ENCODE results near the gene SC5D. TPM values are rescaled to one million over a fixed set of nuclear protein-coding genes. Genes with fewer than 3 reads are reported as not detected.

Gene SC5D
- polyA plus RNA-seq (2011; rRNA removed) (59.2 and 62.7 TPM in 2 replicates), polyA minus RNA-seq (2011; rRNA and poly(A)+ RNA removed) (41.1 and 45.3 TPM in 2 replicates)

GRCh38 chr11:121292495-121293287 is at the start of gene SC5D:
TSS of gene SC5D (plus strand) at chr11:121292771. CDS start at chr11:121303376, 10,605 bp downstream.
- no peaks in the 10 kb centered on the region; the same call in 1 of the 2 replicates for H3K9me3 ChIP-seq (ENCODE audit: control insufficient read depth, insufficient read depth, low read length)
- DNase-seq (ENCODE audit: low read depth, low spot score): peak; percentile 73
- ChIA-PET CTCF (interaction anchor here (0.5 to 1.6 kb wide), 2 partner anchors 27 to 1007 kb away, joined by 3 to 5 read pairs; no protein-coding TSS in a partner anchor), POLR2A (interaction anchor here (0.6 to 1.1 kb wide), 3 partner anchors 174 to 291 kb away, joined by 3 to 4 read pairs (median 3); no protein-coding TSS in a partner anchor)
- peaks cover 13% of the 10 kb centered on the region for H3K27me3 ChIP-seq (ENCODE audit: control insufficient read depth, insufficient read depth, low read length)
- H3K27ac ChIP-seq (ENCODE audit: low read depth, low read length): peak within 1 kb of the TSS; percentile 75
- H3K4me3 ChIP-seq (ENCODE audit: low read depth, low read length): peak within 1 kb of the TSS; percentile 91
- no peak for TF ChIP-seq CTCF (IDR thresholded peaks at IDR 0.05; ENCODE audit: low read depth, low read length)

- no peak for TF ChIP-seq CTCF (IDR thresholded peaks at IDR 0.05; ENCODE audit: low read depth, low read length)
- no peak for DNase-seq (ENCODE audit: low read depth, low spot score)
- POLR2A ChIA-PET: no interaction called here
- Histone ChIP-seq H3K27ac (ENCODE audit: low read depth, low read length) (no peak overlapping the region), H3K27me3 (ENCODE audit: control insufficient read depth, insufficient read depth, low read length) (peaks cover 12% of the 10 kb centered on the region), H3K9me3 (ENCODE audit: control insufficient read depth, insufficient read depth, low read length) (no peaks in the 10 kb centered on the region), H3K4me3 (ENCODE audit: low read depth, low read length) (no peak overlapping the region)
- CTCF ChIA-PET: no interaction called here
Observed at GRCh38 chr11:121244884-121245283, 47.7 kb upstream of the SC5D start.

GRCh38 chr11:121246021-121246768 is 46.4 kb upstream of the SC5D start:
- Histone ChIP-seq H3K27me3 (ENCODE audit: control insufficient read depth, insufficient read depth, low read length) (peaks cover 10% of the 10 kb centered on the region), H3K27ac (ENCODE audit: low read depth, low read length) (no peak overlapping the region), H3K9me3 (ENCODE audit: control insufficient read depth, insufficient read depth, low read length) (no peaks in the 10 kb centered on the region), H3K4me3 (ENCODE audit: low read depth, low read length) (no peak overlapping the region)
- no peak for TF ChIP-seq CTCF (IDR thresholded peaks at IDR 0.05; ENCODE audit: low read depth, low read length)
- CTCF ChIA-PET: interaction anchor here (1.6 kb wide), 1 partner anchor 74 kb away, joined by 3 read pairs; no protein-coding TSS in a partner anchor
- no peak for DNase-seq (ENCODE audit: low read depth, low spot score)
- POLR2A ChIA-PET: no interaction called here

- no peaks in the 10 kb centered on the region for H3K9me3 ChIP-seq (ENCODE audit: control insufficient read depth, insufficient read depth, low read length)
- ChIA-PET CTCF (interaction anchor here (1.6 kb wide), 1 partner anchor 73 kb away, joined by 3 read pairs; no protein-coding TSS in a partner anchor), POLR2A (no interaction called here)
- no peak for DNase-seq (ENCODE audit: low read depth, low spot score)
- TF ChIP-seq CTCF (IDR thresholded peaks at IDR 0.05; ENCODE audit: low read depth, low read length): no peak
- no peak overlapping the region for H3K27ac ChIP-seq (ENCODE audit: low read depth, low read length)
- H3K27me3 ChIP-seq (ENCODE audit: control insufficient read depth, insufficient read depth, low read length): peaks cover 7% of the 10 kb centered on the region
- H3K4me3 ChIP-seq (ENCODE audit: low read depth, low read length): no peak overlapping the region
Observed at GRCh38 chr11:121246769-121247035, 45.9 kb upstream of the SC5D start.

Measured in AG04450 (cell line).